Measurements from ENCODE around the gene SPIRE2. TPM values are rescaled to one million over a fixed set of nuclear protein-coding genes. Genes with fewer than 3 reads are reported as not detected.
"Not testable (repeated sequence)": the region's sequence is repeated elsewhere in the genome, so short reads cannot be mapped to it uniquely, and the experiment has no call there.

The SPIRE2 gene
- total RNA-seq, 1 experiment from 2014 or later: 6.9 TPM

DNA sequence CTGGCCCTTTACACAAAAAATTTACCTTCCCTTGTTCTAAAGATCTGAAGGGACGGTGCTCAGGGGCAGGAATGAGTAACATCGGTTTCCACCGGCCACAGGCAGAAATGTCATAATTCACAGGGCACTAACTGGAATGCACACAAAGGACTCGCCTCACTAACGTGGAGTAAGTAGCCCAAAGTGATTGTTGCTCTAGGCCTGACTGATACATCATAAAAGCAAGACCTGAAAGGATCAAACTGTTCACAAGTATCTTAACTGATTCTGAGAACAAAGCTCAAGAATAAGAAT lies 36.2 kb downstream of the SPIRE2 start:
- DNase-seq (ENCODE audit: low read depth): peak; percentile 7

DNA sequence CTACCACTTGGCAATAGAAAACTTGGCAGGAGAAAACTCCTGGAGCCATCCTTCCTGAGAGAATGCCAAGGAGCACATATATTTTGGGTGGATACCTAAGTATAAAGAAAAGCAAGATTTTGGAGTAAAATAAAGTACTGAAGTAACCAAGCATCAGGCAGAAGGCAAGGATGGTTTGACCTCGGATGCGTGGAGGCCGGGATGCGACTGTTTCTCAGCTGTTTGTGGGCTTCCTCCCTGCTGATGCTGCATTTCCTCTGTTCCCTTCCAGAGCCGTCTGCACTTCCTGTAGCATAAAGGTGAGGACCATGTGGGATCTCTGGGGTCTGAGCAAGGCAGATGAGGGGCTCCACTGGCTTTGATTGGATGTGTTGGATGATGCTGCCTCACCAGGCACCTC lies 39.6 kb downstream of the SPIRE2 start:
- DNase-seq (ENCODE audit: low read depth): peak; percentile 17

DNA sequence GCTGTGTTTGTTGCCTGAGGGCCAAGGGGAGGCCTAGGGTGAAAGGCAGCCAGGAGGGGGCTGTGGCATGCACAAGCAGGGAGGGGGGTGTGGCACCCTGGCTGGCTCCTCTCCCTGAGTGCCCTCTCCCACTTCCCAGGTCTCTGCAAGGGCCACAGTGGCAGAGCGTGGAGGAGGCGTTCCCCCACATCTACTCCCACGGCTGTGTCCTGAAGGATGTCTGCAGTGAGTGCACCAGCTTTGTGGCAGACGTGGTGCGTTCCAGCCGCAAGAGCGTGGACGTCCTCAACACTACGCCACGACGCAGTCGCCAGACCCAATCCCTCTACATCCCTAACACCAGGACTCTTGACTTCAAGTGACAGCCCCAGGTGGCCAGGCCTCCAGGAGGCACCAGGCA lies 41.6 kb downstream of the SPIRE2 start:
- no peak for DNase-seq (ENCODE audit: low read depth)

DNA sequence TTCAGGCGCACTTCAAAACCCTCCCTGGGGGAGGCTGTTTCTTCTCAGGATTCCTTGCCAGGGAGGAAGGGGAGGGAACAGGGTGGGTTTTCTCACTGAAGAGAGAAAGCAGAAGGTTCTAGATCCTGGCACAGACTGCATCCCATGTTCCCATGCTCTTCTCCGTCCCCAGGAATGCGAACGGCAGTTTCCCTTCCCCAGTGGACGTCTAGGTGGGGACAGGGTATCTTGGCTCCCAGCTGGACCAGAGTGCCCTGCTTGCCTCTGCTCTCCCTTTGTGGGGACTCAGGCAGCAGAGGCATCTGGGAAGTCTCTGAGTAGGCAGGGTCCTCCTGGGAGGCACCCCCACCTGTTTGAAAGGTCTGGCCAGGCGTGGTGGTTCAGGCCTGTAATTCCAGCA lies 42.2 kb downstream of the SPIRE2 start:
- no peak for DNase-seq (ENCODE audit: low read depth)

DNA sequence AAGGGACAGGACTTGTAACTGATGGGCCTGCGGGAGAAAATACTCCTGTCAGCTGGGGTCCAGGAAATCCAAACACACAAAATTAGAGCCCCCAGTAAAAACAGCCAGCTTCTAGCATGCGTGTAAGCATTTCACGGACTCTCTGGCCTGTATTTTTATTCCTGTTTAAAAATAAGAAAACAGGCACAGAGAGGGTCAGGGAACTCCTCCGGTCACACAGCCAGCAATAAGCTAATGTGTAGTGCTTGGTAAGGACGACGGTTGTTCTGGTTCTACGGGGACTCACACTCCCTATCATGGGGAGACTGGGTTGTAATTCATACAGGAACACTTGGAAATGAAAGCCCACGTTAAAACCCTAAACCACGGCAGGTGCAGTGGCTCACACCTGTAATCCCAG lies 43.6 kb downstream of the SPIRE2 start:
- DNase-seq (ENCODE audit: low read depth): no peak

DNA sequence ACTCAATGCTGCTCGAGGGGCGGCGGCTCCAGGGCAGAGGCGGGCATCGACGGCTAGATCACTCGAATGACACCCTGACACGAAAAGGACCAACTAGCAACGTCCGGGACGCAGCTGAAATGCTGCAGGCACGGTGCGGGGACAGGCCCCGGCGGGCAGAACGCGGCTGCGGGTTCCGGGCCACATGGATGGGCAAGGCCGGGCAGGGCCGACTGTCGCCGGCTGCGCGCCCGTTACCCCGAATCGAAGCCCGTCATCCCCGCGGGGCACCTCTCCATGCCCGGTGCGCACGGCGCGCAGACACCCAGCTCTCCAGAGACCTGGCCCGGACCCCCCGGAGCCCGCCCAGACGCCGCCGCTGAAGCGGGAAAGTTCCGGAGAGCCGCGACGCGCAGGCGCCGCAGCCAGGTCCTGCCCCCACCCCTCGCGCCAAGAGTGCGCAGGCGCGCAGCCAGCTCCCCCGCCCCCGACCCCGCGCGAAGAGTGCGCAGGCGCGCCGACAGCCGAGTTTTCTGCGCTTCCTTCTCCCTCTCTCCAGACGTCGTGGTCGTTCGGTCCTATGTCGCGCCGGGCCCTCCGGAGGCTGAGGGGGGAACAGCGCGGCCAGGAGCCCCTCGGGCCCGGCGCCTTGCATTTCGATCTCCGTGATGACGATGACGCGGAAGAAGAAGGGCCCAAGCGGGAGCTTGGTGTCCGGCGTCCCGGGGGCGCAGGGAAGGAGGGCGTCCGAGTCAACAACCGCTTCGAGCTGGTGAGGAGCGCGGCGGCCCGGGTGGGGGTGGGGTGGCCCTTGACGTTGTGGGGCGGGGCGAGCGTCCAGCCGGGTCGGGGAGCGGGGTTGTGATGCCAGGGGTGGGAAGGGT lies 45.1 kb downstream of the SPIRE2 start, which contains the start of gene TCF25:
Gene TCF25, plus strand, starts transcription at position 484 of the 863 bp plus-strand sequence. Its CDS starts 76 bp downstream, at position 560.
- peak; percentile 84 for DNase-seq (ENCODE audit: low read depth)

DNA sequence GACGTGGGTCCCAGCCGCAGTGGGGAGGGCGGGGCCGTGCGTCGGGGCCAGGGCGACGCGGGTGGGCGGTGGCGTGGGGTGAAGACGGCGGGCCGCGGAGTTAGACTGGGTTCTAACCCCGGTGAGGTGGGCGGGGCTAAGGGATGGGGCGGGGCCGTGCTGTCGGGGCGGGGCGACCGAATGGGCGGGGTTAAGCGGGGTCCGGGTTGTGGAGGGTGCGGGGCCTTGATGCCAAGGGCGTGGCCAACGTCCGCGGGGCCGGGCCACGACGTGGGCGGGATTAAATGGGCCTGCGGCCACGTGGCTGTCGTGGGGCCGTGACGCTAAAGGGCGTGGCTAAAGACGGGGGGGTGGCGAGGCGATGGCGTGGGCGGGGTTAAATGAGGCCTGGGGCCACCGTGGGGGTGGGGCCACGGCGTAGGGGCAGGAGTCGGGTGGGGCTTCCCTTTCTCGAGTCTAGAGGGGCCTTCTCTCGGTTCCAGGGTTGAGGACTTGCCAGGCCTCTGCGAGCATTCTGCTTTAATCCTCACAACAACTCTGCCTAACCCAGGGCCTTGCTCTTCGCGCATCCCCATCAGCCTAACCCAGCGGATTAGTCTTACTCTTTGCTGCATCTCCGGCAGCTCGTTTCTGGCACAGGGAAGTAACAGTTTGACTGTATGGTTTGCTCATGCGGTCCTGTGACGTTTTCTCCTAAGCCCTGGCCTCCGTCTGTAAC lies 45.9 kb downstream of the SPIRE2 start:
- peak; percentile 90 for DNase-seq (ENCODE audit: low read depth)

DNA sequence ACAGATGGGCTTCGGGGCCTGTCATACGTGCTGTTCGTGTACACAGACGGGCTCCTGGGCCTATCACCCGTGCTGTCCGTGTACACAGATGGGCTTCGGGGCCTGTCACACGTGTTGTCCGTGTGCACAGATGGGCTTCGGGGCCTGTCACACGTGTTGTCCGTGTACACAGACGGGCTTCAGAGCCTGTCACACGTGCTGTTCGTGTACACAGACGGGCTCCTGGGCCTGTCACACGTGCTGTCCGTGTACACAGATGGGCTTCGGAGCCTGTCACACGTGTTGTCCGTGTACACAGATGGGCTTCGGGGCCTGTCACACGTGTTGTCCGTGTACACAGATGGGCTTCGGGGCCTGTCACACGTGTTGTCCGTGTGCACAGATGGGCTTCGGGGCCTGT lies 50.8 kb downstream of the SPIRE2 start:
- DNase-seq (ENCODE audit: low read depth): not testable (repeated sequence)

DNA sequence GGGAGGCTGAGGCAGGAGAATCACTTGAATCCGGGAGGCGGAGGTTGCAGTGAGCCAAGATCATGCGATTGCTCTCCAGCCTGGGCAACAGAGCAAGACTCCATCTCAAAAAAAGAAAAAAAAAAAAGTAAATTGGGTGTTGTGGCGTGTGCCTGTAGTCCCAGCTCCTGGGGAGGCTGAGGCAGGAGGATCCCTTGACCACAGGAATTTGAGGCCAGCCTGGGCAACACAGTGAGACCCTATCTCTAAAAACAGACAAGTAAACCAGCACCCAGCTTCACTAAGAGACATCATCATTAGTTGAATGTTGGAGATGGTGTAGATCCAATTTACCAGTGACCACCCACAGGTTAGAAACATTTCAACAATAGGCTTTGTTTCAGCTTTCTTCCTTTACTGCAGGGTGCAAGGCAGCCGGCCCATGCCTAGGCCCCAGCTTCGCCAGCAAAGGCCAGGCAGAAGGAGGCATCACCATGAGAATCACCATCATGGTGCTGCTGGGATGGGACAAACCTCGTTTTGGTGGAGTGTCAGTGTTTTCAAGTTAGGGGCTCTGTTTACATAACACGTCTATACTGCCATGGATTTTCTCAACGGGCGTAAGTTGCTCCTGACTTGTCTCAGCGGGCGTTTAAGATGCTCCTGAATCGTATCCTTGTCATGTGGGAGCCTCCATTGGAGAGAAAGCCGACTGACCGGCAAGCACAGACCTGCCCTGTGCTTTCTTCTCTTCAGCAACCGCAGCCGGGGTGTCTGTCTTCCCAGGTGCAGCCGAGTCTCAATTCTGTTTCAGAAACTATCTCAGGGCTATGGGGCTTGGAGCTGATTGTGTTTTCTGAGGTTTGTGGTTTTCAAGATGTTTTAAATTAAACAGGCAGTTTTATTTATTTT lies 52.4 kb downstream of the SPIRE2 start:
- no peak for DNase-seq (ENCODE audit: low read depth)

DNA sequence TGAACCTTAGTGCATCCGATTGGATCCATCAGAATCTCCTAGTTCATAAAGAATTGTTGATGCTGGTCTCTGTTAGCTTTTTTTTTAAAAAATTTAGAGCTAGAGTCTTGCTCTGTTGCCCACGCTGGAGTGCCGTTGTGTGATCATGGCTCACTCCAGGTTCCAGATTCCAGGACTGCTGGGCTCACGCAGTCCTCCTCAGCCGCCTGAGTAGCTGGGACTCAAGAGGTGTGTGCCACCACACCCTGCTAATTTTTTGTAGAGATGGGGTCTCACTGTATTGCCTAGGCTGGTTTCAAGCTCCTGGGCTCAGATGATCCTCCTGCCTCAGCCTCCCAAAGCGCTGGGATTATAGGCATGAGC lies 53.1 kb downstream of the SPIRE2 start:
- DNase-seq (ENCODE audit: low read depth): no peak

DNA sequence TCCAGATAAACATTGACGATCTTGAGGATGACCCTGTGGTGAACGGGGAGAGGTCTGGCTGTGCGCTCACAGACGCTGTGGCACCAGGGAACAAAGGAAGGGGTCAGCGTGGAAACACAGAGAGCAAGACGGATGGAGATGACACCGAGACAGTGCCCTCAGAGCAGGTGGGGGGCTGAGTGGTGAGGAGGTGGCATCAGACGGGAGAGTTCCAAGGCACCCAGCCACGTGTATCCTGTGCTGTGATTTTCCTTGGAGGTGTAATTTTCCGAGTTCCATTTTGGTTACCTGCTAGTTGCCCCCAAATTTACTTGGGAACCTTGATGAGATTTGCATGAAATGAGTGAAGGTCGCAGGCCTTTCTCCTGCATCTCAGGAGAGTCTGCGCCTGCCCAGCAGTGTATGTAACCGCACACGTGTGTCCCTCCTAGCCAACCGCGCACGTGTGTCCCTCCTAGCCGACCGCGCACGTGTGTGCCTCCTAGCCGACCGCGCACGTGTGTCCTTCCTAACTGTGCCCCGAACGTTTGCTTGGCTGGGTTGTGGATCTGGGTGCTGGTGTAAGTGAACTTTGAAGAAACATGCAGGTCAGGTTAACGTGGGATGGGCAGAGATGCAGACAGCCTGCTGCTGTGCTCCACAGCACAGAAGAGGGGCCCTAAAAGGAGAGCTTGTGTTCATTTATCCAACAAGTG lies 55.2 kb downstream of the SPIRE2 start:
- no peak for DNase-seq (ENCODE audit: low read depth)

DNA sequence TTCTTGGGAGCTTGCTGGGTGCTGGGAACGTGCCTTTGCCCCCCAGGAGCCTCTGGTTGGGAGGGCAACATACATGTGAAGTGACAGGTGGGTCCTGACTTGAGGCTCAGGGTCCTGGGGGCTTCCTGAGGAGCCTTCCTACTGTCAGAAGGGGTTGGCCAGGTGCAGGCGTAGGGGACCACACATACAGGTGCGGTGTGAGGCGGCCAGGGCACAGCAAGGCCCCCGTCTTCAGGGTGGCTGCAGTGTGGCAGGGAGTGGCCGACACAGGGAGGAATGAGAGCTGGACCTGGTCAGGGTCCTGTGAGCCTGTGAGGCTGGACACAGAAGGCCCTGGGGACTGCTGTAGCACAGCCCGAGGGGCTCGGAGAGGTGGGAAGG lies 55.8 kb downstream of the SPIRE2 start:
- no peak for DNase-seq (ENCODE audit: low read depth)

DNA sequence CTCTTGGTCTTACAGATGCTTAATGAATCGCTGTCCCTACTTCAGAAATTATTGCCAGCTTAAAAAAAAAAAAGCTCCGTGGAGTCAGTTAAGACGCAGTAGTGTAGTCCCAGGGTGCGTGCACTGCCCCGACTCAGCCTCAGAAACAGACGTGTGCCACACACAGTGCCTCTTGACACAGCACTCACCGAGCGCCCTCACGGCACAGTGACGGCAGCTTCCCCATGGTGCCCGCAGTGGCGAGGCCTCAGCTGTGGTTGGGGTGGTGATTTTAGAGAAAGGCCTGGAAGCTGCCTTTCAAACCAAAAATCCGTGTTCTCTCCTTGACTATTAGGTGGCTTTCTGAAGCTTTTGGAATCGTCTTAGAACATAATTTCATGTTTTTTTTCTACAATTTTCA lies 59.0 kb downstream of the SPIRE2 start:
- DNase-seq (ENCODE audit: low read depth): no peak

DNA sequence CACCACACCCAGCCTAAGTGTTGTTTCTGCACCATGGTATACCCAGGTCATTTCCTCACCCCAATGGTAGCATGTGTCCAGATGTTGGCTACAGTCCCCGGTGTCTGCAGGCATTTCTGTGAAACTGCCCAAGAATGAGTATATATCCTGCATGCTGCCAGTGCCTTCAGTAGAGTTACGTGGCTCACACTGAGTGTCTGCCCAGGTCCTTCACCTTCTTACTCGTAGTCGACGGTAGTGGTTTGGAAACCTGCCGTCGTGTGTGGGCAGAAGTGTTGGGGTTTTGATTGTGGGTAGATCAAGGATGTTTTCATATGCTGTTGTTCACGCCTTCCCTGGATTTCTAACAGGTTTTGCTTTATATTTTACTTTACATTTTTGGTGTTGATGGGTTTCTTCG lies 61.9 kb downstream of the SPIRE2 start:
- no peak for DNase-seq (ENCODE audit: low read depth)

DNA sequence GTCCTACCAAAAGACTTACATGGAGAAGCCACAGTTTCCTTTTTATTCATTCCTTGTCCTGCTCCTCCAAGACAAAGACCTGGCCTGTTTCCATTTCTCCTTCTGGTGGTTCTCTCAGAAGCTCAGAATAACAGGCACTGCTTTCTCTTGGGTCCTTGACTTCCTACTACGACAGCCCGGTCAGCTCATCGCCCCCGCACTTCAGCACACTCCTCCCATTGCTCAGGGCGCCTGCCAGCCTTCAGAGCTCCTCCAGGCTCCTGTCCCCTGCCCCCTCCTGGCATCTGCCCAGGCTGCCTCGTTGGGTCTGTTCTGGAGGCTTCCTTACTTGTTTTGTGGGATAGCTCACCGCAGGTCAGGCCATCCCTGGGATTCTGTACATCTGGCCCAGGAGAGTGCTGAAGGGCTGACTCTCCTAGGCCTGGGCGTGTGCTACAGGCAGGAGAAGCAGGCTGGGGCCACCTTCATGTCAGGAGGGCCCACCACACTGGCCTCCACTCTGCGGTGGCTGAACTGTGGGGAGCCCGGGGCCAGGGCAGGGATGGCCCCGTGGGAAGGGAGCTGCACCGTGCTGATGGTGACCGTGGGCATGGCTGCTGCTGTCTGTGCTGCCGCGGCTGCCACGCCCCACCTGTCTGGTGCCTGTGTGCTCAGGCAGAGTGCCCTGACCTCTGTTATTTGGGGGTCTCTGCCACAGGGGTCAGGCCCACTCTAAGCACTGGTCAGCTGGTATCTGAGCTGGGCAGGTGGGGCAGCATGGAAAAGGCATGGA lies 62.8 kb downstream of the SPIRE2 start:
- DNase-seq (ENCODE audit: low read depth): no peak

DNA sequence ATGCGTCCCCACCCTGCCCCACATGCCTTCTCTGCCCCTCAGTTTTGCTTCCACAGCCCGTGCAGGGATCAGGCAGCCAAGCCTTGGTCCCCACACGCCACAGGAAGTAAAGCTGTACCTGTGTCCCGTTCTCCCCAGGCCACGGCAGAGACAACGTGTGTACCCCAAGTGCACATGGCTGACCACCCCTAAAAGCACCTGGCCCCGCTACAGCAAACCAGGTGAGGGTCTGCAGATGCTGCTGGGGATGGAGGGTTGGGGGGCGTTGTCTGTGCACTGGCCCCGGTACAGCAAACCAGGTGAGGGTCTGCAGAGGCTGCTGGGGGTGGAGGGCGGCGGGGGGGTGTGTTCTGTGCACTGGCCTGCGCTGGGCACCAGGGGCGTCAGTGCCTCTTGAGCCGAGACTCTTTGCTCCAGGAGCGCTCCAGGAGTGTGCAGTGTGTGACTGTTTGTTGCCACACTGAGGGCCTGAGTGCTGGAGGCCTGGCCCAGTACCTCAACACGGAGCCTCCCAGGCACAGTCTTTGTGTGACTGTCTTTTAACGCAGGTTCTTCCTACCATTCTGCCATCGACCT lies 63.9 kb downstream of the SPIRE2 start:
- no peak for DNase-seq (ENCODE audit: low read depth)

DNA sequence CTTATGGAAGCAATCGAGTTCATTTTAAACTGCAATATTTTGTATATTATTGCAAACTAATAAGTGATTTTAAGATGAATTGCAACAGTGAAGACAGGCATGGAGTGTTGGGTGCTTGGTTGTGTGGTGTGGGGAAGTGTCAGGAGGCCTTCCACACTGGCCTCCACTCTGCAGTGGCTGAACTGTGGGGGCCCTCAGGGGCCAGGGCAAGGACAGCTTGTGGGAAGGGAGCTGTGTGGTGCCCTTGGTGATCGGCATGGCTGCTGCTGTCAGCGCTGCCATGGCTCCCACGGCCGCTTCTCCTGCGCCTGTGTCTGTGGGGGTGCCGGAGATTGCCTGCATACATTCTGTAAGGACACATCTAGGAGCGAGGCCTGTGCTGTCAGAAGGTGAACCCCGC lies 64.4 kb downstream of the SPIRE2 start:
- DNase-seq (ENCODE audit: low read depth): no peak

DNA sequence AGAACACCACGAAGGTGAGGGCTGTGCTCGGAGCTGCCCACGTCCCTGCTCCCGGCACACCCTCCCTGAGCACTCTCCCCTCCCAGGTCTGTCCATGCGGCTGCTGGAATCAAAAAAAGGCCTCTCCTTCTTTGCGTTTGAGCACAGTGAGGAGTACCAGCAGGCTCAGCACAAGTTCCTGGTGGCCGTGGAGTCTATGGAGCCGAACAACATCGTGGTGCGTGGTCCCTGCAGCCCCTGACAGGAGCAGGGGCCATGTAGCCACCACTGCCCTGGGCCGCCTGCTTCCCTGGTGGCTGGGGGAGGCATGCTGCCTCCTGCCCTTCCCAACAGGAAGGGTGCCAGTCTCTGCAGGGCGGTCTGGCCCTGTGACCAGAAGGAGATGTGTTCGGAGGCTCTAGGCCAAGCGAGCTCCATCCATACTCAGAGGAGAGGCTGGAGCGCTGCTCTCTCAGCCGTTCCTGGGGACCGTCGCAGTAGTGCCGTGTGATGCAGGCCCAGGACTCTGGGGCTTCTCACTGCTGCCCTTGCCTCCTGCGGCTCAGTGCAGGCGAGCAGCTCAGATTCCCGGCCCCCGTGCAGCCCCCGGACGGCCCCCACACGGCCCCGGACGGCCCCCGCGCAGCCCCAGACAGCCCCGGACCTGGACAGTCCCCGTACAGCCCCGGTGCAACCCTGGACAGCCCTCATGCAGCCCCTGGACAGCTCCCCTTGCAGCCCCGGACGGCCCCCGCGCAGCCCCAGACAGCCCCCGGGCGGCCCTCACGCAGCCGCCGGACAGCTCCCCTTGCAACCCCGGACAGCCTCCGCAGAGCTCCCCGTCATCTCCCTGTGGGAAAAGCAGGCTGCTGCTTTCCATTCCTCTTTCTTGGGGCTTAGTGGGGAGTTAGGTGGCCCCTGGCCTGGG lies 65.6 kb downstream of the SPIRE2 start:
- DNase-seq (ENCODE audit: low read depth): no peak

DNA sequence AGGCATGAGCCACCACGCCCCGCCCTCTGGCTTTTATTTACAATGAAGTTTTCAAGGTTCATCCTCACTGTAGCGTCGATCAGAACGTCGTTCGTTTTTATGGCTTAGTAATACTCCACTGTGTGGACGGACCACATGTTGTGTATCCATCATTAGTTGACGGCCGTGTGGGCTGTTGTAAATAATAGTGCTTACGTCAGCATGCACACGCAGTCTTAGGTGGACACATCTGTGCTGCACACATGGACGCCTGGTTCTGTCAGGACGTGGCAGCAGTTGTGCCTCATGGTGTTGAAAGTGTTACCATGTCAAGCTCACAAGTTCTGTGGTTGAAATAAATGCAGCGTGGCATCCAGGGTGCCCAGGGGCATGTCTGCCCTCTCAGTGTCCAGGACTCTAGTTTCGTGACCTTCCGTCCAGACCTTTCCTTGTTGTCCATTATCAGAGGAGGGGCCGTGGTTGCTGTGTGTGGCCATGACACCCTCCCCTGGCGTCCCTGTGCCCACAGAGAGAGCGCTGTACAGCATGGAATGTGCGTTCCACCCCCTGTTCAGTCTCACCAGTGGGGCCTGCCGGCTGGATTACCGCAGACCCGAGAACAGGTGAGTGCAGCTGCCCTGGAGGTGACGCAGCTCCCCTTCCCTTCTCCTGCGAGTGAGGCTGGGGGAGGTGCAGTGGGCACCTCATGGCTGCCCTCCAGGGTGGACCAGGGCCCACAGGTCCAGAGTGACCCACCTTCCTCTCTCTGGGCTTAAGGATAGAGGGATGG lies 67.4 kb downstream of the SPIRE2 start:
- no peak for DNase-seq (ENCODE audit: low read depth)
